ELF-1 (cell line): ENCODE data around the gene MCM10.

Source experiments
- DNase-seq: peaks from one replicate; pipeline ENCODE4 v3.0.0-alpha.2; 2016; ENCODE audit warnings: low read depth, low spot score

MCM10 gene

GRCh38 chr10:13165177-13165576 lies 3.8 kb downstream of the MCM10 start:
- DNase-seq = no peak

GRCh38 chr10:13167568-13167967 lies 6.2 kb downstream of the MCM10 start:
- DNase-seq = no peak

GRCh38 chr10:13168781-13169180 lies 7.4 kb downstream of the MCM10 start:
- no peak for DNase-seq

GRCh38 chr10:13173616-13174015 lies 12.3 kb downstream of the MCM10 start:
- no peak for DNase-seq

GRCh38 chr10:13180788-13181187 lies 19.4 kb downstream of the MCM10 start:
- DNase-seq = no peak

- no peak for DNase-seq
These were observed 21.1 kb downstream of the MCM10 start for GRCh38 chr10:13182424-13182823.

- no peak for DNase-seq
These were observed 22.3 kb downstream of the MCM10 start for GRCh38 chr10:13183625-13184024.

GRCh38 chr10:13184276-13184675 lies 22.9 kb downstream of the MCM10 start:
- DNase-seq = no peak

GRCh38 chr10:13184730-13185514 lies 23.6 kb downstream of the MCM10 start:
- no peak for DNase-seq

- no peak for DNase-seq
These were observed 25.8 kb downstream of the MCM10 start for GRCh38 chr10:13187135-13187534.

GRCh38 chr10:13188593-13188992 lies 27.2 kb downstream of the MCM10 start:
- no peak for DNase-seq

GRCh38 chr10:13189961-13190360 lies 28.6 kb downstream of the MCM10 start:
- DNase-seq = no peak

GRCh38 chr10:13190816-13191215 lies 29.5 kb downstream of the MCM10 start:
- DNase-seq = no peak

GRCh38 chr10:13191362-13191761 lies 30.0 kb downstream of the MCM10 start:
- DNase-seq = no peak

- no peak for DNase-seq
These were observed 32.3 kb downstream of the MCM10 start for GRCh38 chr10:13193637-13194036.

- no peak for DNase-seq
These were observed 33.7 kb downstream of the MCM10 start for GRCh38 chr10:13195016-13195415.

GRCh38 chr10:13201132-13201531 lies 39.8 kb downstream of the MCM10 start:
- DNase-seq = no peak

- no peak for DNase-seq
These were observed 44.7 kb downstream of the MCM10 start for GRCh38 chr10:13206091-13206490.

GRCh38 chr10:13206546-13207443 lies 45.4 kb downstream of the MCM10 start:
- no peak for DNase-seq

- no peak for DNase-seq
These were observed 51.8 kb downstream of the MCM10 start for GRCh38 chr10:13213163-13213562.

- no peak for DNase-seq
These were observed 57.5 kb downstream of the MCM10 start for GRCh38 chr10:13218878-13219277.
